ENCODE data around the gene ATP13A5. TPM values are rescaled to one million over a fixed set of nuclear protein-coding genes. Genes with fewer than 3 reads are reported as not detected.

ATP13A5 gene
- total RNA-seq, 1 donor from 2014 or later: not detected

DNA sequence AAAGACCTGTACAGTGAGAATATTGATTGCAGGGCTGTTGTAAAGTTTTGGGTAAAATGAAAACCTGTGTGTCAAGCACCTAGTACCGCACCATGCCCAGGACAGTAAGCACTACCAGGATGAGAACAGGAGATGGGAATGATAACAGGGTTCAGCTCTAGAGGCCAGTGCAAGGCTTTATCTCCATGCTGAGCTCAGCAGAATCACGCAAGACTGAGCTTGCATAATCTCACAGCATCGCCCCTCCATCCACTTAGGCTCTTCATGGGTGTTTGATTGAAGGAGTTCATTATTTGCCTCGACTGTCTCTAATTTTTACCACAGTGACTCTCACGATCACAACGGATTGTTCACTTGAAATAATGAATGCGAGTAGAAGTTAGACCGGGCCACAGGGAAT lies 2.9 kb downstream of the ATP13A5 start:
- peaks cover 19% of the 10 kb centered on the region for H3K27me3 Mint-ChIP-seq (ENCODE audit: low read depth)
- no peaks in the 10 kb centered on the region for H3K9me3 Mint-ChIP-seq
- H3K4me3 Mint-ChIP-seq (ENCODE audit: low read depth): no peak overlapping the region
- H3K27ac Mint-ChIP-seq: no peak overlapping the region
- H3K36me3 Mint-ChIP-seq (ENCODE audit: low read depth): no peaks in the 10 kb centered on the region
- intact Hi-C loops (cut with micrococcal nuclease): no loop called here
- DNase-seq (ENCODE audit: low spot score): no peak
- peaks cover 9% of the 10 kb centered on the region for H3K4me1 Mint-ChIP-seq (ENCODE audit: low read depth)

DNA sequence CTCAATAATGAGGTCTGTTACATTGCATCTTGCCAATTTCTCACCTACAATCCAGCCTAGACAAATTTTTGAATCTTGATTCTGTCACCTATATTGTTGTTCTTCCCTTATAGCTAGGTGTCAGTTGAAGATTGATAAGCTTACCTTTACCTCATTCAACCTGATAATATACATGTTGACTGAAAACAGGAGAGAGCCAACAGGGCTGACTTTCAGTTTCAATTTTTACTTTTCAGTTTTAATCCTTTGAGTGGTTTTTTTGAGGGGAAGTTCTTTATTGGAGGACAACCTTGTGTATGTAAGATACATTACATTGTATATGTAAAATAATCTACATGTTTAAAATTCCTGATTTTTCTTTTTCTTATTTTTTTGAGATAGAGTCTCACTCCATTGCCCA lies 5.8 kb downstream of the ATP13A5 start:
- H3K4me1 Mint-ChIP-seq (ENCODE audit: low read depth): peaks cover 9% of the 10 kb centered on the region
- H3K27me3 Mint-ChIP-seq (ENCODE audit: low read depth): peaks cover 16% of the 10 kb centered on the region
- DNase-seq (ENCODE audit: low spot score): no peak
- H3K9me3 Mint-ChIP-seq: no peaks in the 10 kb centered on the region
- no peaks in the 10 kb centered on the region for H3K36me3 Mint-ChIP-seq (ENCODE audit: low read depth)
- intact Hi-C loops (cut with micrococcal nuclease): no loop called here
- no peak overlapping the region for H3K27ac Mint-ChIP-seq
- no peak overlapping the region for H3K4me3 Mint-ChIP-seq (ENCODE audit: low read depth)

- no peaks in the 10 kb centered on the region for H3K36me3 Mint-ChIP-seq (ENCODE audit: low read depth)
- H3K4me1 Mint-ChIP-seq (ENCODE audit: low read depth): peaks cover 5% of the 10 kb centered on the region
- peaks cover 18% of the 10 kb centered on the region for H3K27me3 Mint-ChIP-seq (ENCODE audit: low read depth)
- no peak overlapping the region for H3K4me3 Mint-ChIP-seq (ENCODE audit: low read depth)
- DNase-seq (ENCODE audit: low spot score): no peak
- H3K27ac Mint-ChIP-seq: no peak overlapping the region
- no peaks in the 10 kb centered on the region for H3K9me3 Mint-ChIP-seq
- intact Hi-C loops (cut with micrococcal nuclease): loop anchor here (10.0 kb wide), 1 partner anchor 57 kb away; no protein-coding TSS in a partner anchor
These were observed 10.7 kb downstream of the ATP13A5 start for GRCh38 chr3:193367868-193368267.

DNA sequence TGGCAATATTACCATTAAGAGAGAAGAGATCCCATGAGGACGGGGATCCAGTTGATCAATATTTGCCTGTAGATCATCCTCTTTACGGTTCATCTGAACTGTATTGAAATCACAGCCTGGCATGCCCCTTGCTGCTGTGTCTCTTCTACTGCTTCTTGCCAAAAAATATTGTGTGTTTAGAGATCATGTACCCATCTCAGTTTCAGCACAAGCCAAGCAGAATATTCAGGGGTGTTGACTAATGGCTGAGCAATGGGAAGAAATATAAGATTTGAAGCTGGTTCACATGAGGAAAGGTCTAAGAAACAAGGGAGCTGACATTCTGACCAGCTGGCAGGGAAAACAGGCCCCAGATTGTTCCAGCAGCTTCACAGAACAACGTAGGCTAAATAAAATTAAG lies 21.3 kb downstream of the ATP13A5 start:
- no peaks in the 10 kb centered on the region for H3K27me3 Mint-ChIP-seq (ENCODE audit: low read depth)
- no peak for DNase-seq (ENCODE audit: low spot score)
- no peaks in the 10 kb centered on the region for H3K9me3 Mint-ChIP-seq
- intact Hi-C loops (cut with micrococcal nuclease): no loop called here
- H3K36me3 Mint-ChIP-seq (ENCODE audit: low read depth): no peaks in the 10 kb centered on the region
- H3K4me3 Mint-ChIP-seq (ENCODE audit: low read depth): no peak overlapping the region
- no peak overlapping the region for H3K27ac Mint-ChIP-seq
- H3K4me1 Mint-ChIP-seq (ENCODE audit: low read depth): no peaks in the 10 kb centered on the region

GRCh38 chr3:193354423-193354822 lies 24.1 kb downstream of the ATP13A5 start:
- H3K9me3 Mint-ChIP-seq: no peaks in the 10 kb centered on the region
- H3K4me3 Mint-ChIP-seq (ENCODE audit: low read depth): no peak overlapping the region
- no peak overlapping the region for H3K27ac Mint-ChIP-seq
- no peaks in the 10 kb centered on the region for H3K27me3 Mint-ChIP-seq (ENCODE audit: low read depth)
- intact Hi-C loops (cut with micrococcal nuclease): no loop called here
- DNase-seq (ENCODE audit: low spot score): no peak
- H3K4me1 Mint-ChIP-seq (ENCODE audit: low read depth): no peaks in the 10 kb centered on the region
- H3K36me3 Mint-ChIP-seq (ENCODE audit: low read depth): no peaks in the 10 kb centered on the region

GRCh38 chr3:193350744-193351143 lies 27.8 kb downstream of the ATP13A5 start:
- intact Hi-C loops (cut with micrococcal nuclease): no loop called here
- no peak for DNase-seq (ENCODE audit: low spot score)
- no peaks in the 10 kb centered on the region for H3K9me3 Mint-ChIP-seq
- H3K4me1 Mint-ChIP-seq (ENCODE audit: low read depth): no peaks in the 10 kb centered on the region
- no peak overlapping the region for H3K27ac Mint-ChIP-seq
- no peak overlapping the region for H3K4me3 Mint-ChIP-seq (ENCODE audit: low read depth)
- H3K36me3 Mint-ChIP-seq (ENCODE audit: low read depth): no peaks in the 10 kb centered on the region
- H3K27me3 Mint-ChIP-seq (ENCODE audit: low read depth): no peaks in the 10 kb centered on the region

DNA sequence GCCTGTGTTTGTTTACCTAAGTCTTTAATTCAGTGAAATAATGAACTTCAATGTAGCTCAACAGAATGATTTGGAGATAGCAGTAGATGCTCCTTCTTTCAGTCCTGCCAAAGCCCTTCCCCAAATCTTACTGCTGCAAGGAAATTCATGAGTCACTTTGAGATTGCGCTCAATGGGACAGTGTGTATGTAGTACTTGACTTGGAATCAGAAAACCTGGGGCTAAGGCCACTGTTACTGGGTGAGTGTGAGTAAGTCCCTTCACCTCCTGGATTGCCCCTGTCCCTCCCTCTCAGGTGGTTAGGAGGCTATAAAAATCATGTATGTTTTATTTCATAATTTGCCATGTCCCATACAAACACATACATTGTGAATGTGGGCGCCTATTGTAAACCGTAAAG lies 29.9 kb downstream of the ATP13A5 start:
- intact Hi-C loops (cut with micrococcal nuclease): no loop called here
- no peaks in the 10 kb centered on the region for H3K27me3 Mint-ChIP-seq (ENCODE audit: low read depth)
- DNase-seq (ENCODE audit: low spot score): no peak
- no peak overlapping the region for H3K27ac Mint-ChIP-seq
- H3K4me1 Mint-ChIP-seq (ENCODE audit: low read depth): no peaks in the 10 kb centered on the region
- H3K9me3 Mint-ChIP-seq: no peaks in the 10 kb centered on the region
- no peak overlapping the region for H3K4me3 Mint-ChIP-seq (ENCODE audit: low read depth)
- H3K36me3 Mint-ChIP-seq (ENCODE audit: low read depth): no peaks in the 10 kb centered on the region

GRCh38 chr3:193347521-193348501 lies 30.7 kb downstream of the ATP13A5 start:
- Mint-ChIP-seq H3K36me3 (ENCODE audit: low read depth) (no peaks in the 10 kb centered on the region), H3K9me3 (no peaks in the 10 kb centered on the region), H3K27me3 (ENCODE audit: low read depth) (no peaks in the 10 kb centered on the region), H3K4me1 (ENCODE audit: low read depth) (no peaks in the 10 kb centered on the region), H3K27ac (no peak overlapping the region), H3K4me3 (ENCODE audit: low read depth) (no peak overlapping the region)
- DNase-seq (ENCODE audit: low spot score): no peak
- intact Hi-C loops (cut with micrococcal nuclease): no loop called here

DNA sequence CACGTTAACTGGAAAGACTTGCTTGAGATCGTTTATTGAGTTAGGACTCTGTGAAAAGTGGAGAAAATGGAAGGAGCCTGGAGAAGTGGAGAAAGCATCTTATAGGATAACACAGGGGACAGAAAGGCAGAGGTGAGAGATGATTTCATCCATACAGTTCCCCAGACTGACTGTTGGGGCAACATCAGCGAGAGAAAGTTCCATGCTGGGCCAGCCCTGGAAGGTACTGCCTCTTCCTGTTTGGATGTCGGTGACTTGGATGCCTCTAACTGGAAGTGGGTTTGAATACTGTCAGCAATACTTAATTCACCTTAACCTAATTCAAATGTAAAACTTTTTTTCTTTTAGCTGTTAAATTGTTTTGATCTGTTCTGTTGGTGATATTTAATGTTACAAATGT lies 32.3 kb downstream of the ATP13A5 start:
- Mint-ChIP-seq H3K4me3 (ENCODE audit: low read depth) (no peak overlapping the region), H3K9me3 (no peaks in the 10 kb centered on the region), H3K27ac (no peak overlapping the region), H3K4me1 (ENCODE audit: low read depth) (no peaks in the 10 kb centered on the region), H3K27me3 (ENCODE audit: low read depth) (no peaks in the 10 kb centered on the region), H3K36me3 (ENCODE audit: low read depth) (no peaks in the 10 kb centered on the region)
- no peak for DNase-seq (ENCODE audit: low spot score)
- intact Hi-C loops (cut with micrococcal nuclease): no loop called here

DNA sequence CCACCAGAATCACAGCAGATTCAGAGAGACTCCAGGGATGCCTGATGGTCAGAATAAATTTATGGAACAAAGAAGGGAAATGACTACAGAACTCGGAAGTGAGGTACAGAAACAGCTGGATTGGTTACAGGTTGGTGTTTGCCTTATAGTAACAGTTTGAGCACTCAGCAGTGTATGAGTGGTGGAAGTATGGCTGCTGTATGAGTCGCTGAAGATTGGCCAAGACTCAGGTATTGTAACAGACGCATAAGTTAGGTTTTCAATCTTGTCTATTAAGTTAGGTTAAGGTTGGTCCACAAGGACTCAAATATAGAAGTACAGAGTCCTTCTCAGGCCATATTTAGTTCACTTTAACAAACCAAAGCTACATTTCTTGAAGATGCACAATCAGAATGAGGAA lies 33.1 kb downstream of the ATP13A5 start:
- no peak overlapping the region for H3K4me3 Mint-ChIP-seq (ENCODE audit: low read depth)

DNA sequence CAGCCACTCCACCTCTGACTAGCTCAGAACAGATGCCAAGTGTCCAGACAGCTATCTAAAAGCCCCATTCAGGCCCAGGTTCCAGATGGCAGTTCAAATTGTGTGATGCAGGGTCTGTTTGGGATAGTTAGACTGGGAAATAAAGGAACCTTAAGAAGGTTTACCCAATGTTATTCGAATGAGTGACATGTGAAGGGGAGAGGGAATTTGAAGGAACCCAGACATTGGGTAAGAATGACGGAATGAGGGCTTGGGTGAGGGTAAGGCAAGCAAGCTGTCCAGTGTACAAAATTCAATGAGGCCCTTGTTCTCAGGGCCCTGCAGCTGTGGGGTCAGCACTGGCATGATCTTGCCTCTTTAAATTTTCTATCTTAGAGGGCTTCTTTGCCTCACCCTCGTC lies 34.1 kb downstream of the ATP13A5 start:
- Mint-ChIP-seq H3K27me3 (ENCODE audit: low read depth) (no peaks in the 10 kb centered on the region), H3K9me3 (no peaks in the 10 kb centered on the region), H3K27ac (no peak overlapping the region), H3K4me1 (ENCODE audit: low read depth) (no peaks in the 10 kb centered on the region), H3K36me3 (ENCODE audit: low read depth) (no peaks in the 10 kb centered on the region), H3K4me3 (ENCODE audit: low read depth) (no peak overlapping the region)
- intact Hi-C loops (cut with micrococcal nuclease): no loop called here
- DNase-seq (ENCODE audit: low spot score): no peak

More for the DNA sequence above, 33.1 kb downstream of the ATP13A5 start:
- no peaks in the 10 kb centered on the region for H3K27me3 Mint-ChIP-seq (ENCODE audit: low read depth)
- no peaks in the 10 kb centered on the region for H3K36me3 Mint-ChIP-seq (ENCODE audit: low read depth)
- H3K9me3 Mint-ChIP-seq: no peaks in the 10 kb centered on the region
- H3K4me1 Mint-ChIP-seq (ENCODE audit: low read depth): no peaks in the 10 kb centered on the region
- no peak overlapping the region for H3K27ac Mint-ChIP-seq
- no peak for DNase-seq (ENCODE audit: low spot score)
- intact Hi-C loops (cut with micrococcal nuclease): no loop called here

GRCh38 chr3:193343726-193344222 lies 34.8 kb downstream of the ATP13A5 start:
- no peak overlapping the region for H3K4me3 Mint-ChIP-seq (ENCODE audit: low read depth)
- H3K4me1 Mint-ChIP-seq (ENCODE audit: low read depth): no peaks in the 10 kb centered on the region
- no peaks in the 10 kb centered on the region for H3K9me3 Mint-ChIP-seq
- intact Hi-C loops (cut with micrococcal nuclease): no loop called here
- H3K36me3 Mint-ChIP-seq (ENCODE audit: low read depth): no peaks in the 10 kb centered on the region
- no peak for DNase-seq (ENCODE audit: low spot score)
- H3K27me3 Mint-ChIP-seq (ENCODE audit: low read depth): no peaks in the 10 kb centered on the region
- no peak overlapping the region for H3K27ac Mint-ChIP-seq

DNA sequence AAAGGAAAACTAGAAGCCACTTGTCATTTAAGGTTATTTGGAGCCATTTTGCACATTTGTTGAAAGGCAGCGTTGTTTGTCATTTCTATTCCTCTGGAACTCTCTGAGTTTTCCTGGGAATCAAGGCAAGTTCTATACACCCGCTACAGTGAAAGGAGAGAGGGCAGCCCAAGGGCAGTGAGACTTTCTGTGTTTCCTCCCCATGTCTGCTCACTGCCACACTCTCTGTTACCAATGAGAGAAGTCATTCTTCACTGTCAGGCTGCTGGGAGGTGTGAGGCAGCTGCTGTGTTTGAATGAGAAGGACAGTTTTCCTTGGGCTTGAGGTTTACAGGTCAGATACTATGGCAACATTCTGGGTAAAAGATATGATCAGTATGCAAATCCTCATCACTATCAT lies 36.0 kb downstream of the ATP13A5 start:
- DNase-seq (ENCODE audit: low spot score): no peak
- no peaks in the 10 kb centered on the region for H3K9me3 Mint-ChIP-seq
- H3K4me3 Mint-ChIP-seq (ENCODE audit: low read depth): no peak overlapping the region
- no peaks in the 10 kb centered on the region for H3K4me1 Mint-ChIP-seq (ENCODE audit: low read depth)
- no peaks in the 10 kb centered on the region for H3K27me3 Mint-ChIP-seq (ENCODE audit: low read depth)
- no peak overlapping the region for H3K27ac Mint-ChIP-seq
- intact Hi-C loops (cut with micrococcal nuclease): no loop called here
- H3K36me3 Mint-ChIP-seq (ENCODE audit: low read depth): no peaks in the 10 kb centered on the region
